Fibroblast of skin of back (primary cell): ENCODE results near the gene ZNF784.
A peak's percentile ranks its signal among the peaks of the same experiment; 100 is the strongest.

Experiments used
- DNase-seq: peaks from one replicate; pipeline ENCODE4 v3.0.0-alpha.2; 2013

ZNF784 gene

GRCh38 chr19:55620410-55621204 lies 3.8 kb downstream of the ZNF784 start:
- DNase-seq = no peak

DNA sequence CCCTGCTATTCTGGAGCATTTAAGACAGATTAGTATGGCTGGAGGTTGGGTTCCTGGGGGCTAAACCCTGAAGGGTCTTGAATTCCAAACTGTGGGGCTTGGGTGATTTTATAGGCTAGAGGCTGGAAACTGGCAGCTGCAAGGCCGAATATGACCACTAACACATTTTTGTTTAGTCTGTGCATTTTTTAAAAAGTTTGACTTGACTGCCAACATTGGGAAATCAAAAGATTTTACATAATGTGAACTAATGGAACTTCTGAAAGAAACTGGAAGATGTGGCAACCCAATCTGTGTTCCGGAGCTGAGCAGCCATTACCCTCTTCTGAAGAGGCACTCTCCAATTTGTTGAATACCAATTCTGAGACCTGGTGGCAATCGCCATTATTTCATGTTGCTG lies 5.1 kb downstream of the ZNF784 start:
- no peak for DNase-seq

DNA sequence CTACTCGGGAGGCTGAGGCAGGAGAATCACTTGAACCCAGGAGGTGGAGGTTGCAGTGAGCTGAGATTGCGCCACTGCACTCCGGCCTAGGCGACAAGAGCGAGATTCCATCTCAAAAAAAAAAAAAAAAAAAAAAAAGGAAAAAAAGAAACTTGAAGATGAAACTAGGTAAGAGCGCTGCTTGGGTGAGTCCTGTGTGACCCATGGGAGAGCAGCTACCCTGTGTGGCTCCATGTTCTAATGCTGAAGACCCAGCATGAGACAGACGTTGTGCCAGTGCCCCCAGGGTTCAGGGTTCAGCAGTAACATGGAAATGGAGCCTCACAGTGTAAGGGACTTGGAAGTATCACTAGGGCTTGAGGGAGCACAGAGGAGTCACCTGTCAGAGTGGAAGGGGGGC lies 5.9 kb downstream of the ZNF784 start:
- DNase-seq = no peak

GRCh38 chr19:55617426-55617825 lies 6.9 kb downstream of the ZNF784 start:
- no peak for DNase-seq

GRCh38 chr19:55616395-55616875 lies 7.9 kb downstream of the ZNF784 start:
- DNase-seq = no peak

GRCh38 chr19:55615543-55616394 lies 8.6 kb downstream of the ZNF784 start:
- no peak for DNase-seq

- DNase-seq = no peak
Observed at GRCh38 chr19:55614711-55615542, 9.4 kb downstream of the ZNF784 start.

DNA sequence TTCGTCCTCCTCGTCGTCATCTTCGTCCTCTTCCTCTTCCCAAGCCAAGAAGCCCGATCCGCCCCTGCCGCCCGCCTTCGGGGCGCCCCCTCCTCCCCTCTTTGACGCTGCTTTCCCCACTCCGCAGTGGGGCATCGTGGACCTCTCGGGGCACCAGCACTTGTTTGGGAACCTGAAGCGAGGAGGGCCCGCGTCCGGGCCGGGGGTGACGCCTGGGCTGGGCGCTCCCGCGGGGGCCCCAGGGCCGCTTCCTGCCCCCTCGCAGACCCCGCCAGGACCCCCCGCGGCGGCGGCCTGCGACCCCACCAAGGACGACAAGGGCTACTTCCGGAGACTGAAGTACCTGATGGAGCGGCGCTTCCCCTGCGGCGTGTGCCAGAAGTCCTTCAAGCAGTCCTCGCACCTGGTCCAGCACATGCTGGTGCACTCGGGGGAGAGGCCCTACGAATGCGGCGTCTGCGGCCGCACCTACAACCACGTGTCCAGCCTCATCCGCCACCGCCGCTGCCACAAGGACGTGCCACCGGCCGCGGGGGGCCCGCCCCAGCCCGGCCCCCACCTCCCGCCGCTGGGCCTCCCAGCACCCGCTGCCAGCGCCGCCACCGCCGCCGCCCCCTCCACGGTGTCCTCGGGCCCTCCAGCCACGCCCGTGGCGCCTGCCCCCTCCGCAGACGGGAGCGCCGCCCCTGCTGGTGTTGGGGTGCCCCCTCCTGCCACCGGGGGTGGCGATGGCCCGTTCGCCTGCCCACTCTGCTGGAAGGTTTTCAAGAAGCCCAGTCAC lies 10.2 kb downstream of the ZNF784 start:
- no peak for DNase-seq

DNA sequence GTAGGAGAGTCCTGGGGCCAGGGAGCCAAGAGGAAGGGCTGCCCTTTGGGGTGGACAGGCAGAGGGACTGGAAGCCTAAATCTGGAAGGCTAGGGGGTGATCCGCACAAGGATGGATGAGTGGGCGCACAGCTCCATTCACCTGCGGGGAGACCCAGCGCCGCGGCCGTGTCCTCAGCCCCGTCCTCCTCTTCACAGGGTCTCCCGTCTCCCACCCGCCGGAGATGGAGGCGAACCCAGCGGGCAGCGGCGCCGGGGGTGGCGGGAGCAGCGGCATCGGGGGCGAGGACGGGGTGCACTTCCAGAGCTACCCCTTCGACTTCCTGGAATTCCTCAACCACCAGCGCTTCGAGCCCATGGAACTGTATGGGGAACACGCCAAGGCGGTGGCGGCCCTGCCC lies 11.0 kb downstream of the ZNF784 start:
- DNase-seq = no peak

DNA sequence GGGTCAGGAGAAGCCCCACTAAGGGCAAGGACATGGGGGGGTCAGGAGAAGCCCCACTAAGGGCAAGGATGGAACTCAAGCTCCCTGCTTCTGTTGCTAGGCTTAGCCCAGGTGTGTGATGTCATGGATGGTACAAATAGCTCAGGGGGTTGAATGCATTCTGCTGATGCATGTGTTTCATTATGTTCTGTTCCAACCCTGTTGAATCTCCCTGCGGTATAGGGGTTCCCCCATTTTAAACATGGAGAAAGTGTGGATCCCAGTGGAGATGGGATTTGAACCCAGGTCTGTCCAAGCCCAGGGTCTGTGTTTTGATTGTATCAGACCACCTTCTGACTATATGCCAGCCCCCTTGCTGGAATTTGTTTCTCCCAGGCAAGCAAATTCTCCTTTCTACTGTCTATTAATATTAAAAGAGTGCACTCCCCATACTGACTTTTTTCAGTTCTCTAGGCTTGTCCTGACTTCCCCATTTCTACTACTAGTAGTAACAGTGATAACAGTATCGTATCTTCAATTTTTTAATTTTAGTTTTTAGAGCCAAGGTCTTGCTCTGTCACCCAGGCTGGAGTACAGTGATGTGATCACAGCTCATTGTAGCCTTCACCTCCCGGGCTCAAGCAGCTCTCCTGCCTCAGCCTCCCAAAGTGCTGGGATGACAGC lies 12.3 kb downstream of the ZNF784 start:
- no peak for DNase-seq

- no peak for DNase-seq
Observed at GRCh38 chr19:55611300-55611982, 12.9 kb downstream of the ZNF784 start.

DNA sequence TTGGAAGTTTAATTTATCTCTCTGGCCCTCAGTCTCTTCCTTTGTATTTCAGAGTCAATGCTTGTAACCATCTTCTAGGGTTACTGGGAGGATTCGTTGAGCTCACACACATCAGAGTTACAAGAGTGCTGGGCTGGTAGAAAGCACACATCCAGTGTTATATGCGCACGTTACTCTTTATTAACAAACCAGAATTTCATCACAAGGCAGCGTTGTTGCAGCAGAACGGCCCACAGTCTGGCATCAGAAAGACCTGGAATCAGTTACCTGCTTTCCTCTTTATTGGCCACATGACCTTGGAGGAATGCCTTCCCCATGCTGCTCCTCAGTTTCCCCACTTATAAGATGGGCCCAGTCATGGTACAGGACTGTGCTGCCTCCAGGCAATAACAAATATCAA lies 15.0 kb downstream of the ZNF784 start:
- DNase-seq = no peak

GRCh38 chr19:55606817-55607216 lies 17.5 kb downstream of the ZNF784 start:
- no peak for DNase-seq

GRCh38 chr19:55606471-55606787 lies 17.9 kb downstream of the ZNF784 start:
- DNase-seq = no peak

GRCh38 chr19:55605637-55606470 lies 18.5 kb downstream of the ZNF784 start, which contains the start of gene ZNF865:
ZNF865 (plus strand) TSS chr19:55605647; CDS start chr19:55613619, 7,972 bp downstream.
- DNase-seq = peak; percentile 85

GRCh38 chr19:55605207-55605636 lies 19.1 kb downstream of the ZNF784 start:
- DNase-seq = peak; percentile 96

DNA sequence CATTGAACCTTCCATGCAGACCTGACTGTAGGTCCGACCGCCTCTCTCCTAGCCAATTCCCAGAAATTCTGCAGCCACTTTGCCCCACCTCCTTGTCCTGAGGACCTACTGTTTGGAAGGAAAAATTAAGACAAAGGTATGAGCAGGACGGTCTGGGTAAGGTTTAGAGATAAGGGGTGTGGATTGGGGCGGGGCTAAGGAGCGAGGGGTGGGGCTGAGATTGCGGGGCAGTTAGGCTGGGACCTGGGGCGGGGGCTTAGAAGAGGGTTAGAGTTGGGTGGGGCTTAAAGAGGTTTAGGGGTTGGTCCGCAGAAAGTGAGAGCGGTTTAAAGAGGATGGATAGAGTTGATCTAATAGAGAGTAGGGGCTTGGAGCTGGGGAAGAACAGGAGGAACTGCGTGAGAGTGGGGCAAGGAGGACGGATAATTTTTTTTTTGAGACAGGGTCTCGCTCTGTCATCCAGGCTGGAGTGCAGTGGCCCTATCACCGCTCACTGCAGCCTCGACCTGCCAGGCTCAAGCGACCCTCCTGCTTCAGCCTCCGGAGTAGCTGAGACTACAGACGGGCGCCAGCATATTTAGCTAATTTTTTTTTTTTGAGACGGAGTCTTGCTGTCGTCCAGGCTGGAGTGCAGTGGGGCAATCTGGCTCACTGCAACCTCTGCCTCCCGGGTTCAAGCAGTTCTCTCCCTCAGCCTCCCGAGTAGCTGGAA lies 20.6 kb downstream of the ZNF784 start:
- no peak for DNase-seq

GRCh38 chr19:55603115-55603514 lies 21.3 kb downstream of the ZNF784 start:
- no peak for DNase-seq
